Measurements from ENCODE around the gene ARCN1.

The ARCN1 gene

GRCh38 chr11:118572061-118572980 is at the start of gene ARCN1:
Gene ARCN1 (plus strand): TSS chr11:118572409. CDS start chr11:118572548, 139 bp downstream.
- peak; percentile 51 to 55 for DNase-seq (ENCODE audit: low read depth in 2 of 2)

GRCh38 chr11:118522571-118523072 is 49.6 kb upstream of the ARCN1 start:
- no peak for DNase-seq (ENCODE audit: low read depth in 2 of 2)

- no peak for DNase-seq (ENCODE audit: low read depth in 2 of 2)
Measured at GRCh38 chr11:118524356-118524755, 47.9 kb upstream of the ARCN1 start.

GRCh38 chr11:118524757-118525470 is 47.3 kb upstream of the ARCN1 start:
- no peak for DNase-seq (ENCODE audit: low read depth in 2 of 2)

GRCh38 chr11:118526688-118527087 is 45.5 kb upstream of the ARCN1 start:
- no peak for DNase-seq (ENCODE audit: low read depth in 2 of 2)

GRCh38 chr11:118527109-118527508 is 45.1 kb upstream of the ARCN1 start, which contains the start of gene TTC36:
Gene TTC36 (plus strand): TSS chr11:118527474. CDS start chr11:118527495, 21 bp downstream.
- no peak for DNase-seq (ENCODE audit: low read depth in 2 of 2)

GRCh38 chr11:118528511-118528910 is 43.7 kb upstream of the ARCN1 start:
- no peak for DNase-seq (ENCODE audit: low read depth in 2 of 2)

- DNase-seq (ENCODE audit: low read depth in 2 of 2): no peak
Measured at GRCh38 chr11:118529584-118530175, 42.5 kb upstream of the ARCN1 start.

- DNase-seq (ENCODE audit: low read depth in 2 of 2): no peak
Measured at GRCh38 chr11:118530180-118530682, 42.0 kb upstream of the ARCN1 start.

- DNase-seq (ENCODE audit: low read depth in 2 of 2): no peak
Measured at GRCh38 chr11:118530683-118531596, 41.3 kb upstream of the ARCN1 start, which contains the start of gene TMEM25. Gene TMEM25 (plus strand): TSS chr11:118531192. CDS start chr11:118531802, 610 bp downstream.

- DNase-seq (ENCODE audit: low read depth in 2 of 2): no peak
Measured at GRCh38 chr11:118531597-118532084, 40.6 kb upstream of the ARCN1 start.

GRCh38 chr11:118532091-118532490 is 40.1 kb upstream of the ARCN1 start:
- no peak for DNase-seq (ENCODE audit: low read depth in 2 of 2)

GRCh38 chr11:118532852-118533768 is 39.1 kb upstream of the ARCN1 start:
- no peak for DNase-seq (ENCODE audit: low read depth in 2 of 2)

GRCh38 chr11:118533769-118534729 is 38.2 kb upstream of the ARCN1 start:
- DNase-seq (ENCODE audit: low read depth in 2 of 2): no peak

GRCh38 chr11:118535261-118535660 is 36.9 kb upstream of the ARCN1 start:
- DNase-seq (ENCODE audit: low read depth in 2 of 2): no peak

- DNase-seq (ENCODE audit: low read depth in 2 of 2): no peak
Measured at GRCh38 chr11:118536726-118537125, 35.5 kb upstream of the ARCN1 start.

GRCh38 chr11:118537409-118537980 is 34.7 kb upstream of the ARCN1 start:
- no peak for DNase-seq (ENCODE audit: low read depth in 2 of 2)
